ENCODE data around the gene PCDH19.

Gene PCDH19

DNA sequence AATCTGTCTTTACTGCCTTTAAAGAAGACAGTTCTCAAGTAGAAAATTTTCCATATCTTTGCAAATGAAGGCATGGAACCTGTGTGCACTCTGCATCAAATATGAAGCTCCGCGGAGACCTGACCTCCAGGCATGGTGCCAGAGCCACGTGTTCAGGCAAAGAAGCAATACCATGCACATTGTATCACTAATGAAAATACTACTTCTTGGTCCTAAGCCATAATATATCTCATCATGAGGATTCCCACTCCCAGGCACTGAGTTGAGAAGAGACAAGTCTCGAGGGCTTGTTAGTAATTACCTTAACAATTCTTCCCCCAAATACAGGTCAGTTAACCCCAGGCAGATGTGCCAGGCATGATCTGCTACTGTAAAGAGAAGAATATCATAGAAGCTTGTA, 56.7 kb downstream of the PCDH19 start:
- TF ChIP-seq, protein P1, sequence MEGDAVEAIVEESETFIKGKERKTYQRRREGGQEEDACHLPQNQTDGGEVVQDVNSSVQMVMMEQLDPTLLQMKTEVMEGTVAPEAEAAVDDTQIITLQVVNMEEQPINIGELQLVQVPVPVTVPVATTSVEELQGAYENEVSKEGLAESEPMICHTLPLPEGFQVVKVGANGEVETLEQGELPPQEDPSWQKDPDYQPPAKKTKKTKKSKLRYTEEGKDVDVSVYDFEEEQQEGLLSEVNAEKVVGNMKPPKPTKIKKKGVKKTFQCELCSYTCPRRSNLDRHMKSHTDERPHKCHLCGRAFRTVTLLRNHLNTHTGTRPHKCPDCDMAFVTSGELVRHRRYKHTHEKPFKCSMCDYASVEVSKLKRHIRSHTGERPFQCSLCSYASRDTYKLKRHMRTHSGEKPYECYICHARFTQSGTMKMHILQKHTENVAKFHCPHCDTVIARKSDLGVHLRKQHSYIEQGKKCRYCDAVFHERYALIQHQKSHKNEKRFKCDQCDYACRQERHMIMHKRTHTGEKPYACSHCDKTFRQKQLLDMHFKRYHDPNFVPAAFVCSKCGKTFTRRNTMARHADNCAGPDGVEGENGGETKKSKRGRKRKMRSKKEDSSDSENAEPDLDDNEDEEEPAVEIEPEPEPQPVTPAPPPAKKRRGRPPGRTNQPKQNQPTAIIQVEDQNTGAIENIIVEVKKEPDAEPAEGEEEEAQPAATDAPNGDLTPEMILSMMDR (IDR thresholded peaks at IDR 0.05) = no peak

DNA sequence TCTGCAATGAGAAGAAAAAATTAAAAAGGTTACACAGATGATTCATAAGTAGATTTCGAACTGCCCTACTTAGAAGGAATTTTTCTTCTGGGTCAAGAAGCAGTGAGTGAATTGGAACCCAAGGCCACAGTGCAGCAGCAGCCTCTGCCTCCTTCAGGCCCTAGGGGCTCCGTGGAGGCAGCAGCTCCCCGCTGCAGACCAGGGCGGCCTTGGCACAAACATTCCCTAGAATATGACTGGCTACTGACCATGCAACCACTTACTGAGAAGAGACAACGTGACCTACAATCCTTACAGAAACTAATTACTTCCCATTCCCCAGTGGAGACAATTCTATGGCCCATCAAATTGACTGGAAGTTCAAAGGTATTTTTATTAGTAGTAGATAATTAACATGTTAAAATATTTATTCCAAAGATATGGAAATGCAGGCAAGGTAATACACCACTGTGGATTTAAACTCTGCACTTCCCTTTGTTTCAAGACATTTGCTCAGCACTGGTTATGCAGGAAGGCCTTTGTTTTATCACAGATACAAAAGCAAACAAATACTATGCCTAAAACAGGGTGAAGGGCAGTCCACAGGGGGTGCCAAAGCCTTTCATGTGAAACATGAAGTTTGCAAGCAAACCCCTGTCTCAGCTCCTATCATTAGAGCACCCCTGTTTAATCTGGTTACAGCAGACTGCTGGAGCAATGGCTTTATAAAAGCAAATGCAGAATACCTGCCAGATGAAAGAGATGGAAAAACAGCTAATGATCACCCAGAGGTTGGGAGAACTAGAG, 59.2 kb downstream of the PCDH19 start:
- TF ChIP-seq, protein P1 (IDR thresholded peaks at IDR 0.05) = no peak

DNA sequence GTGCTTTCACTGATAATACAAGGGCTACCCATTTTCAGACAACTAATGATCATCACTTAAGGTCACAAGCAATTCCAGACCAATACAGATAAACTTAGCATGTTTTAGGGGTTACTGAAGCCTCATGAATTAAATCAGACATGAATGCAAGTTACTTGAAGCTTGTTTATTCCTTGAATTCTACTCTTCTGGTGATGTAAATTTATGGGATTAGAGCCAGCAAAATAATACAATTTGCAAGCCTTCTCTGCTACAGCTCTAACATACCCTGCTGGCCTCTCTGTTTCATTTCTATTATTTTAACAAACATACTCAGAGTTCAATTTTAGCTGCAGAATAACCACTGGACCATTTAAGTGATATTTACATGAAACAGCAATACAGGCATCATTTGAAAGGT, 60.7 kb downstream of the PCDH19 start:
- TF ChIP-seq, protein P1 (IDR thresholded peaks at IDR 0.05) = no peak

DNA sequence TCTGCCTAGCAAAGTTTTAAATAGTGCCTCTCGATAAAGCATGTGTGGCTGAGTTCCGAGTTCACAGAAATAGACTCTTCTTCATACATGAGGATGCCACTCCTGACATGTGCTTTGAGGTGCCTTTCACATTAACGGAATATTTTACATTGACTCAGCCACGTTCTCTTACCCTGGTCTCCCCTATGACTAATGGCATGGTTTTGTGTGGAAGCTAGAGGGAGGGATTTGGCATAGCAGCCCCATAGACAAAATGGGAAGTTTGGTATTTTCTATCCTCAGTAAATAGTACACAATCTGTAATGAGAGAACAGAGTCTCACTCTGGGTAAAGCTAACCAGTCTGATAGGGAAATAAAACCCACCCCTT, 68.9 kb downstream of the PCDH19 start:
- TF ChIP-seq, protein P1 (IDR thresholded peaks at IDR 0.05) = no peak

DNA sequence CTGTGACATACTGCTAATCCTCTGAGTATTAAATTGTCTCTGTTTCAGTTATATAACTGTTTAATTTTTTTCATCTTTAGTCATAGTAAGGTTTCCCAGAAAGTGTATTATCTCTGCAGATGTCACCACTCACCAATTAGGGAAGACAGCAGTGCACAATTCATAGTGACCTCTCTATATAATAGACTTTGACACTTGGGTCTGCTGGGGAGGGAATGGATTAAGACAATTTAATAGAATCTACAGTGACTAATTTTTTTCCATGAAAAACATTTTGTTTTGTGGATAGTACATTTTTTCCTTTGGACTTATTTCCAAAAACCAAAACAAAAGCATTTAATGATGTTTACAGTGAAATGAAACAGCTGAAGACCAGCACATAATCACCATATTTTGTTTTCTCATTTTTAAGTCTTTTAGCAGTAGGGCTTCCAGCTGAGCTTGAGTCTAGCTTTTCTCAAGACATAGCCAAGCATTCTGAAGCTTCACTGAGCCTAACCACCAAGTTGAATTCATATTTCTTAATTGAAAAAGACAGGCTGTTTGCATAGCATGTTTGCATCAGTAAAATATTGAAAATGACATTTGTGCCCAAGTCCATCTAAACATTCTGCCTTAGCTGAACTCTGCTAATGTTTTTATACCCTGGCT, 69.5 kb downstream of the PCDH19 start:
- TF ChIP-seq, protein P1 (IDR thresholded peaks at IDR 0.05) = no peak

DNA sequence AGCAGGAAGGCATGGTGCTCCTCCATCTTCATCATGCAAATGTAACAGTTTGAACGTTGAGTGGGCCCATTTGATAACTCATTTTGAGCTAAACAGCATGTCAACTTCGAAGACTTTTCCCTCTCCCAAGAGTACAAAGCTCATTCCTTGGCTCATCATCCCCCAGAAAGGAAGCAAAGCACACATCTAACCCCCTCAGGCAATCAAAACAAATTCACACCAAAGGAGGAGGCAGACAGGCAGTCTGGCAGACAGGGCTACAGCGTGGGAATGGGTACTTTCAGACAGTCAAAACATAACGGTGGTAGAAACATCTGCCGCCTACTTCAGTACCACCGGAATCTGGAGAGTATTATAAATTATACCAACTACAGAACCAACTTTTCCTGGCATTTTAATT, 81.7 kb downstream of the PCDH19 start:
- TF ChIP-seq, protein P1 (IDR thresholded peaks at IDR 0.05) = no peak

DNA sequence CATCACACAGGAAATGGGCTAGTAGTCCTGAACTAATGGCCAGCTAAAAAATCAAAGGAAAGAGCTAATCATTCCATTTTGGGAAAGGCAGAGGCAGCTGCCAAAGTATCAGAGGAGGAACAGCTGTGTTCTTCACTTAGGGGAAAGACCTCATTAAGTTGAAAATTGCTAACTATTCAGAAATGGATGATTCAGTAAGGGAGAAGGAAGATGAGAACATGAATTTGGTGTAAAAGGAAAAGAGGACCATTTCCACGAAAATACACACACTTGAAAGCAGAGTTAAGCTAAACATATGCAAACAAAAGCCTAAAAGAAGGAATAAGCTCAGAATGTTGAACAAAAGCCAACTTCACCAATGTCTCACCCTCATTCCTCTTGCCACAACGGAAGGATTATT, 90.4 kb downstream of the PCDH19 start:
- TF ChIP-seq, protein P1 (IDR thresholded peaks at IDR 0.05) = no peak
